ENCODE measurements around the gene CDY1.
"Not testable (repeated sequence)": the region's sequence is repeated elsewhere in the genome, so short reads cannot be mapped to it uniquely, and the experiment has no call there.

DNA sequence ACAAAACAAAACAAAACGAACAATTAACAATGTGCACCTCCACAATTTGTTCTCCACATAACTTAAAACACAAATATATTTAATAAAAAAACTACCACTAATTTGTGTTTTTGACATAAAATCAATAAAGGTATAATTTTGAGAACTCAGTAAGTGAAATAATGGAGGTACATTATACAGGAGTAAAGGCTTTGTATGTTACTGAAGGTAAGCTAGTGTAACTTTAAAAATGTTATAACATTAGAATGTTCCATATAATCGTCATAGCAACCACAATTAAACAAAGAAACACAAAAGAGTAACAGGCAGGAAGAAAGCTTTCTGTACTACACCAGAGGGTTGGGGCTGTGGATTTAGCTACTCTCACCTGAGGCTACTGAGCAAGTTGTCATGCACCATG is at the start of gene CDY1:
- not testable (repeated sequence) for TF ChIP-seq POLR2A (IDR thresholded peaks at IDR 0.05; ENCODE audit: low read length); GATA1 (IDR thresholded peaks at IDR 0.05; ENCODE audit: low read depth, low read length)

Measured in erythroblast (primary cell).